GM12892 (cell line): ENCODE results near the gene PARL.

Experiments used
- POLR2A ChIP-seq: IDR thresholded peaks from 2 replicates; pipeline ENCODE4 v1.6.1; 2011; ENCODE audit warnings: low read depth, low read length, control low read depth
- POLR2AphosphoS5 ChIP-seq: IDR thresholded peaks from 2 replicates; pipeline ENCODE4 v1.6.1; 2011; ENCODE audit warnings: low read depth, low read length, control low read depth
- TAF1 ChIP-seq: IDR thresholded peaks from 2 replicates; pipeline ENCODE4 v1.6.1; 2011; ENCODE audit warnings: low read depth, mild to moderate bottlenecking, control low read depth, low read length, borderline replicate concordance

DNA sequence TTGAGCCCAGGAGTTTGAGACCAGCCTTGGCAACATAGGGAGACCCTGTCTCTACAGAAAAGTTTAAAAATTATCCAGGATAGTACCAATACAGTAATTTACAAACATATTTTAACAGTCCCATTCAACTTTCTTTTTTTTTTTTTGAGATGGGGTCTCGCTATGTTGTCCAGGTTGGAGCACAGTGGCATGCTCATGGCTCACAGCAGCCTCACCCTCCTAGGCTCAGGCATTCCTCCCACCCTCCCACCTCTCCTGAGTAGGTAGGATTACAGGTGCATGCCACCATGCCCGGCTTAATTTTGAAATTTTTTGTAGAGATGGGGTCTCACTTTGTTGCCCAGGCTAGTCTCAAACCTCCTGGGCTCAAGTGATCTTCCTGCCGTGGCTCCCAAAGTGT, 46.8 kb downstream of the PARL start:
- TF ChIP-seq POLR2AphosphoS5 (no peak), POLR2A (no peak), TAF1 (no peak)
